HG03571 (cell line): Measurements from ENCODE around the gene CENPM.
A peak's percentile ranks its signal among the peaks of the same experiment; 100 is the strongest.
"Not testable (repeated sequence)": the region's sequence is repeated elsewhere in the genome, so short reads cannot be mapped to it uniquely, and the experiment has no call there.

ENCODE experiments used
- ATAC-seq: cut with Tn5 transposase; IDR thresholded peaks from one replicate; pipeline ENCODE4 v1.9.1; 2021; ENCODE audit not compliant: unreplicated experiment

The CENPM gene

GRCh38 chr22:41966607-41967240, 19.8 kb upstream of the CENPM start:
- ATAC-seq: no peak

GRCh38 chr22:41966225-41966606, 19.3 kb upstream of the CENPM start:
- no peak for ATAC-seq

GRCh38 chr22:41964112-41964491, 17.1 kb upstream of the CENPM start:
- ATAC-seq: no peak

GRCh38 chr22:41963453-41964111, 16.6 kb upstream of the CENPM start:
- no peak for ATAC-seq

- ATAC-seq: no peak
Observed at GRCh38 chr22:41957941-41958556, 11.1 kb upstream of the CENPM start.

GRCh38 chr22:41952713-41953112, 5.8 kb upstream of the CENPM start:
- ATAC-seq: no peak

- ATAC-seq: no peak
Observed at GRCh38 chr22:41951898-41952474, 5.0 kb upstream of the CENPM start, which contains the start of gene SMIM45. TSS of gene SMIM45 (plus strand) at chr22:41952150.

GRCh38 chr22:41949297-41949965, 2.5 kb upstream of the CENPM start:
- no peak for ATAC-seq

GRCh38 chr22:41948928-41949296, 2.0 kb upstream of the CENPM start:
- not testable (repeated sequence) for ATAC-seq

- ATAC-seq: no peak
Observed at GRCh38 chr22:41948142-41948541, 1.2 kb upstream of the CENPM start.

GRCh38 chr22:41947424-41948080, 600 bp upstream of the CENPM start:
- no peak for ATAC-seq

GRCh38 chr22:41943661-41944209, 3.2 kb downstream of the CENPM start:
- ATAC-seq: no peak

GRCh38 chr22:41940832-41941765, 5.9 kb downstream of the CENPM start:
- ATAC-seq: peak; percentile 37

- peak; percentile 42 for ATAC-seq
Observed at GRCh38 chr22:41939981-41940831, 6.7 kb downstream of the CENPM start.

- no peak for ATAC-seq
Observed at GRCh38 chr22:41936894-41937169, 10.1 kb downstream of the CENPM start.

- ATAC-seq: no peak
Observed at GRCh38 chr22:41935509-41935908, 11.4 kb downstream of the CENPM start.

- ATAC-seq: no peak
Observed at GRCh38 chr22:41935015-41935351, 12.0 kb downstream of the CENPM start.

GRCh38 chr22:41934284-41935014, 12.5 kb downstream of the CENPM start:
- no peak for ATAC-seq
